SK-N-SH (cell line): Measurements from ENCODE around the gene C2CD3. TPM values are rescaled to one million over a fixed set of nuclear protein-coding genes. Genes with fewer than 3 reads are reported as not detected.

Experiments used
- CTCF ChIA-PET: fragments of 300-600, 350-600 bp; formaldehyde crosslinking; extraction: SDS; loops from one replicate; lab custom pipeline; 2021; lab: Yijun Ruan, JAX
- POLR2A ChIA-PET: fragments of 350-600 bp; sonication (Branson Sonifier 250); formaldehyde crosslinking; extraction: SDS; loops from one replicate; lab custom pipeline; 2020; ENCODE audit warnings: antibody characterized with exemption, inconsistent platforms; lab: Yijun Ruan, JAX
- DNase-seq: peaks from one replicate; pipeline ENCODE4 v3.0.0; 2012
- H2AFZ ChIP-seq: fragments of 200-600 bp; sonication (generic); 2 replicates; pipeline ENCODE4 v1.8.1; 2016; ENCODE audit warnings: antibody characterized with exemption, mild to moderate bottlenecking, low read depth
- H3F3A ChIP-seq: fragments of 200-600 bp; sonication (generic); replicated peaks from 2 replicates; pipeline ENCODE3; 2016; ENCODE audit warnings: antibody characterized with exemption, mild to moderate bottlenecking; ENCODE audit not compliant: insufficient read depth
- H3K27ac ChIP-seq, 2 experiments: fragments of 200-500 bp in 1 of 2; fragments of 200-600 bp in 1 of 2; sonication (Bioruptor generic) in 1 of 2; sonication (generic), shearing (Covaris generic) in 1 of 2; 2 replicates each; pipeline versions ENCODE4 v1.5.1 to v1.6.1; 2014 to 2016; ENCODE audit warnings: low read depth in 2 of 2, inconsistent platforms in 1 of 2, low read length in 1 of 2, mild to moderate bottlenecking in 1 of 2, mixed read lengths in 1 of 2
- H3K27me3 ChIP-seq: fragments of 200-600 bp; sonication (generic), shearing (Covaris generic); 2 replicates; pipeline ENCODE4 v1.6.1; 2016; ENCODE audit warnings: mixed run types; ENCODE audit not compliant: insufficient read depth
- H3K36me3 ChIP-seq, 2 experiments: fragments of 200-500 bp in 1 of 2; fragments of 200-600 bp in 1 of 2; sonication (Bioruptor generic) in 1 of 2; sonication (generic) in 1 of 2; replicated peaks in 1 of 2; 2 replicates each; pipeline versions ENCODE3 to v1.5.1; 2014 to 2016; ENCODE audit warnings: low read length in 1 of 2, mild to moderate bottlenecking in 1 of 2; ENCODE audit not compliant: insufficient read depth in 2 of 2, control insufficient read depth in 1 of 2
- H3K4me1 ChIP-seq, 2 experiments: fragments of 200-500 bp in 1 of 2; fragments of 200-600 bp in 1 of 2; sonication (Bioruptor generic) in 1 of 2; sonication (generic), shearing (Covaris generic) in 1 of 2; 2 replicates each; pipeline versions ENCODE4 v1.5.1 to v1.6.1; 2014 to 2016; ENCODE audit warnings: low read depth in 1 of 2, low read length in 1 of 2, mixed run types in 1 of 2; ENCODE audit not compliant: insufficient read depth in 2 of 2, control insufficient read depth in 1 of 2
- H3K4me2 ChIP-seq: fragments of 200-600 bp; sonication (generic), shearing (Covaris generic); 2 replicates; pipeline ENCODE4 v1.6.1; 2017; ENCODE audit warnings: mixed run types
- H3K4me3 ChIP-seq, 2 experiments: fragments of 200-500 bp in 1 of 2; fragments of 200-600 bp in 1 of 2; sonication (Bioruptor generic) in 1 of 2; sonication (generic), shearing (Covaris generic) in 1 of 2; 2 replicates each; pipeline versions ENCODE4 v1.5.1 to v1.8.1; 2014 to 2016; ENCODE audit warnings: low read depth in 2 of 2, inconsistent platforms in 1 of 2, low read length in 1 of 2, mild to moderate bottlenecking in 1 of 2, mixed read lengths in 1 of 2, moderate library complexity in 1 of 2
- H3K79me2 ChIP-seq: fragments of 200-600 bp; sonication (generic); 2 replicates; pipeline ENCODE4 v1.8.1; 2017; ENCODE audit warnings: mild to moderate bottlenecking; ENCODE audit not compliant: insufficient read depth
- H3K9ac ChIP-seq: fragments of 200-600 bp; sonication (generic); 2 replicates; pipeline ENCODE4 v1.6.1; 2017; ENCODE audit warnings: mixed run types
- H3K9me2 ChIP-seq: fragments of 200-600 bp; sonication (generic); 2 replicates; pipeline ENCODE4 v1.6.1; 2017; ENCODE audit warnings: mixed run types
- H3K9me3 ChIP-seq: fragments of 200-600 bp; sonication (generic); 2 replicates; pipeline ENCODE4 v1.6.1; 2017; ENCODE audit warnings: mixed run types, mild to moderate bottlenecking, moderate library complexity
- H4K20me1 ChIP-seq: fragments of 200-600 bp; sonication (generic); 2 replicates; pipeline ENCODE4 v1.6.1; 2017; ENCODE audit warnings: mild to moderate bottlenecking, mixed run types; ENCODE audit not compliant: insufficient read depth
- ELF1 ChIP-seq: IDR thresholded peaks from 2 replicates; pipeline ENCODE4 v1.4.0; 2012
- FOSL2 ChIP-seq: IDR thresholded peaks from 2 replicates; pipeline ENCODE4 v1.4.0; 2012; ENCODE audit warnings: low read depth, mild to moderate bottlenecking, moderate library complexity, borderline replicate concordance
- GATA2 ChIP-seq: sonication (generic); formaldehyde crosslinking; IDR thresholded peaks from 2 replicates; pipeline ENCODE4 v1.5.0; 2020; ENCODE audit warnings: mild to moderate bottlenecking, missing genetic modification reagents
- NFIC ChIP-seq: IDR thresholded peaks from 2 replicates; pipeline ENCODE4 v1.4.0; 2012; ENCODE audit warnings: borderline replicate concordance
- NRF1 ChIP-seq: IDR thresholded peaks from 2 replicates; pipeline ENCODE4 v1.6.1; 2012; ENCODE audit warnings: low read depth, mild to moderate bottlenecking, low read length
- POLR2AphosphoS5 ChIP-seq: IDR thresholded peaks from 2 replicates; pipeline ENCODE4 v1.6.1; 2012; ENCODE audit warnings: low read depth, low read length
- SMC3 ChIP-seq: IDR thresholded peaks from 2 replicates; pipeline ENCODE4 v1.6.1; 2012; ENCODE audit warnings: low read depth, low read length, improper control_type of control experiment
- TAF1 ChIP-seq: IDR thresholded peaks from 2 replicates; pipeline ENCODE4 v1.6.1; 2012; ENCODE audit warnings: low read depth, mild to moderate bottlenecking, low read length, moderate library complexity, borderline replicate concordance
- WGBS: methylation state at CpG from one replicate; pipeline ENCODE4 v1.1.6; 2017; ENCODE audit warnings: low lambda C conversion rate; 5-methylcytosine and 5-hydroxymethylcytosine counted together
- polyA plus RNA-seq, 3 experiments: library from polyadenylated mRNA; depleted of rRNA; stranded (reverse); fragments of >200 nt; gene quantifications; 2 replicates each; pipeline ENCODE4 v1.2.3, GENCODE V29; 2012
- TF ChIP-seq, protein P1 (sequence below): fragments of 150-350 bp; IDR thresholded peaks from 2 replicates; pipeline ENCODE4 v1.6.1; 2016; ENCODE audit warnings: mild to moderate bottlenecking, low read depth, low read length
- TF ChIP-seq, protein P2 (sequence below): IDR thresholded peaks from 2 replicates; pipeline ENCODE4 v1.4.0; 2012; ENCODE audit warnings: low read depth, borderline replicate concordance
- TF ChIP-seq, protein P3 (sequence below): fragments of 200-600 bp; sonication (generic); IDR thresholded peaks from 2 replicates; pipeline ENCODE4 v1.6.1; 2017; ENCODE audit warnings: antibody characterized with exemption, mild to moderate bottlenecking, moderate library complexity
- TF ChIP-seq, protein P4 (sequence below): IDR thresholded peaks from 2 replicates; pipeline ENCODE4 v1.4.0; 2012; ENCODE audit warnings: low read depth, borderline replicate concordance

The C2CD3 gene
- polyA plus RNA-seq, 1 of the 3 experiments (the other 2 are of a cell fraction) = 7.0 TPM

DNA sequence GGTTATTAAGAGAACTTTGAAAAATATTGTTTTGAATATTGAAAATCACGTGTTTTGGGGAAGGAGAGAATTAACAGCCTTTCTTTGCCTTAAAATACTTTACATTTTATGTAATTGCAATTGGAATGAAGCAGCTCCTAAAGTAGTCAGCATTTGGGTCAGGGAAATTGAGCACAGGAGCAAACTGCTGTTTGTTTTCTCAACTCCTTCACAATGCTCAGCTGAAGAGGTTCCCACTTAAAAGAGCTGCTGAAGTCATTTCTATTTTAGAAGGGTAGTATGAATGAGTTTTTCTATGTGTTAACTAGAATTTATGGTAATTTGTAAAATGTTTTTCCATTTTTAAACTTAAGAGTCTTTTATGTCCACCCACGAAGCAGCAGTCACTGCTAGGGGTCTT, 180.1 kb downstream of the C2CD3 start:
- H3K36me3 ChIP-seq = no peaks in the 10 kb centered on the region
- no peak overlapping the region for H2AFZ ChIP-seq
- WGBS = 62% methylated on average over 2 of the region's 2 CpGs
- TF ChIP-seq TAF1 = no peak
- TF ChIP-seq ELF1 = no peak
- TF ChIP-seq SMC3 = no peak
- TF ChIP-seq GATA2 (CRISPR knock-in tag) = no peak
- no peak for TF ChIP-seq FOSL2
- TF ChIP-seq NRF1 = no peak
- TF ChIP-seq NFIC = no peak
- TF ChIP-seq, protein P1, sequence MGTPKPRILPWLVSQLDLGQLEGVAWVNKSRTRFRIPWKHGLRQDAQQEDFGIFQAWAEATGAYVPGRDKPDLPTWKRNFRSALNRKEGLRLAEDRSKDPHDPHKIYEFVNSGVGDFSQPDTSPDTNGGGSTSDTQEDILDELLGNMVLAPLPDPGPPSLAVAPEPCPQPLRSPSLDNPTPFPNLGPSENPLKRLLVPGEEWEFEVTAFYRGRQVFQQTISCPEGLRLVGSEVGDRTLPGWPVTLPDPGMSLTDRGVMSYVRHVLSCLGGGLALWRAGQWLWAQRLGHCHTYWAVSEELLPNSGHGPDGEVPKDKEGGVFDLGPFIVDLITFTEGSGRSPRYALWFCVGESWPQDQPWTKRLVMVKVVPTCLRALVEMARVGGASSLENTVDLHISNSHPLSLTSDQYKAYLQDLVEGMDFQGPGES = no peak
- no peak for TF ChIP-seq POLR2AphosphoS5
- TF ChIP-seq, protein P2, sequence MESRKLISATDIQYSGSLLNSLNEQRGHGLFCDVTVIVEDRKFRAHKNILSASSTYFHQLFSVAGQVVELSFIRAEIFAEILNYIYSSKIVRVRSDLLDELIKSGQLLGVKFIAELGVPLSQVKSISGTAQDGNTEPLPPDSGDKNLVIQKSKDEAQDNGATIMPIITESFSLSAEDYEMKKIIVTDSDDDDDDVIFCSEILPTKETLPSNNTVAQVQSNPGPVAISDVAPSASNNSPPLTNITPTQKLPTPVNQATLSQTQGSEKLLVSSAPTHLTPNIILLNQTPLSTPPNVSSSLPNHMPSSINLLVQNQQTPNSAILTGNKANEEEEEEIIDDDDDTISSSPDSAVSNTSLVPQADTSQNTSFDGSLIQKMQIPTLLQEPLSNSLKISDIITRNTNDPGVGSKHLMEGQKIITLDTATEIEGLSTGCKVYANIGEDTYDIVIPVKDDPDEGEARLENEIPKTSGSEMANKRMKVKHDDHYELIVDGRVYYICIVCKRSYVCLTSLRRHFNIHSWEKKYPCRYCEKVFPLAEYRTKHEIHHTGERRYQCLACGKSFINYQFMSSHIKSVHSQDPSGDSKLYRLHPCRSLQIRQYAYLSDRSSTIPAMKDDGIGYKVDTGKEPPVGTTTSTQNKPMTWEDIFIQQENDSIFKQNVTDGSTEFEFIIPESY = no peak
- no peaks in the 10 kb centered on the region for H3K79me2 ChIP-seq
- H3K4me3 ChIP-seq = no peak overlapping the region
- H3K27me3 ChIP-seq = no peaks in the 10 kb centered on the region
- ChIA-PET CTCF (no interaction called here), POLR2A (no interaction called here)
- H3F3A ChIP-seq = peaks cover 4% of the 10 kb centered on the region
- DNase-seq = no peak
- H3K9me2 ChIP-seq = no peaks in the 10 kb centered on the region
- no peaks in the 10 kb centered on the region for H4K20me1 ChIP-seq
- H3K27ac ChIP-seq = no peak overlapping the region
- H3K9ac ChIP-seq = no peak overlapping the region
- H3K9me3 ChIP-seq = no peaks in the 10 kb centered on the region
- H3K4me2 ChIP-seq = no peak overlapping the region
- no peaks in the 10 kb centered on the region for H3K4me1 ChIP-seq

DNA sequence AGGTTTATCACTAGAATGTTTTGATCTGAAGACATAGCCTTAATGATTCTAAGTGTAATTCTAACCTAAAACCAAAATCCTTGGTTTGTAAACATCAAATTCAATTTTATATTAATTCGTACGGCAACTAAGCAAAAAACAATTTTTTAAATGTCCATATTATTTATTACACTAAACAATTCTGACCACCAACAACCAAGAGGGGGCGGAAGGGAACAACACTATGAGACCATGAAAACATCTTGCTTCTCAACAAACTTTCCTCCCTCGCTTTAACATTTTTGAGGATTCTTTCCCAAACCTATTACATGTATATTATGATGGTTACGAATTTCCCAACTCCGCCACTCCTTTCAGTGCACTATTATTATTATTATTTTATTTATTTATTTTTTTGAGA, 181.6 kb downstream of the C2CD3 start:
- H3K27ac ChIP-seq = no peak overlapping the region
- ChIA-PET POLR2A (no interaction called here), CTCF (no interaction called here)
- TF ChIP-seq, protein P3, sequence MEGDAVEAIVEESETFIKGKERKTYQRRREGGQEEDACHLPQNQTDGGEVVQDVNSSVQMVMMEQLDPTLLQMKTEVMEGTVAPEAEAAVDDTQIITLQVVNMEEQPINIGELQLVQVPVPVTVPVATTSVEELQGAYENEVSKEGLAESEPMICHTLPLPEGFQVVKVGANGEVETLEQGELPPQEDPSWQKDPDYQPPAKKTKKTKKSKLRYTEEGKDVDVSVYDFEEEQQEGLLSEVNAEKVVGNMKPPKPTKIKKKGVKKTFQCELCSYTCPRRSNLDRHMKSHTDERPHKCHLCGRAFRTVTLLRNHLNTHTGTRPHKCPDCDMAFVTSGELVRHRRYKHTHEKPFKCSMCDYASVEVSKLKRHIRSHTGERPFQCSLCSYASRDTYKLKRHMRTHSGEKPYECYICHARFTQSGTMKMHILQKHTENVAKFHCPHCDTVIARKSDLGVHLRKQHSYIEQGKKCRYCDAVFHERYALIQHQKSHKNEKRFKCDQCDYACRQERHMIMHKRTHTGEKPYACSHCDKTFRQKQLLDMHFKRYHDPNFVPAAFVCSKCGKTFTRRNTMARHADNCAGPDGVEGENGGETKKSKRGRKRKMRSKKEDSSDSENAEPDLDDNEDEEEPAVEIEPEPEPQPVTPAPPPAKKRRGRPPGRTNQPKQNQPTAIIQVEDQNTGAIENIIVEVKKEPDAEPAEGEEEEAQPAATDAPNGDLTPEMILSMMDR = peak; percentile 23; the same call in 1 of the 2 replicates
- TF ChIP-seq, protein P4, sequence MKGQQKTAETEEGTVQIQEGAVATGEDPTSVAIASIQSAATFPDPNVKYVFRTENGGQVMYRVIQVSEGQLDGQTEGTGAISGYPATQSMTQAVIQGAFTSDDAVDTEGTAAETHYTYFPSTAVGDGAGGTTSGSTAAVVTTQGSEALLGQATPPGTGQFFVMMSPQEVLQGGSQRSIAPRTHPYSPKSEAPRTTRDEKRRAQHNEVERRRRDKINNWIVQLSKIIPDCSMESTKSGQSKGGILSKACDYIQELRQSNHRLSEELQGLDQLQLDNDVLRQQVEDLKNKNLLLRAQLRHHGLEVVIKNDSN = no peak
- no peaks in the 10 kb centered on the region for H4K20me1 ChIP-seq
- H3K4me2 ChIP-seq = no peak overlapping the region
- peaks cover 0 to under 1% of the 10 kb centered on the region in 2 experiments; a peak in 1 of 4 replicates for H3K4me1 ChIP-seq
- H3K9me2 ChIP-seq = no peaks in the 10 kb centered on the region
- WGBS = 88% methylated on average over 6 of the region's 6 CpGs
- DNase-seq = no peak
- no peaks in the 10 kb centered on the region for H3K79me2 ChIP-seq
- no peaks in the 10 kb centered on the region for H3K9me3 ChIP-seq
- no peak overlapping the region for H3K9ac ChIP-seq
- no peaks in the 10 kb centered on the region for H3F3A ChIP-seq
- no peaks in the 10 kb centered on the region for H3K36me3 ChIP-seq
- no peak overlapping the region for H3K4me3 ChIP-seq
- no peak overlapping the region for H2AFZ ChIP-seq
- no peaks in the 10 kb centered on the region for H3K27me3 ChIP-seq
